Rectal smooth muscle tissue (tissue), 1 donor: Measurements from ENCODE around the gene TGFBR2.

Source experiments
- H3K27ac ChIP-seq: one replicate; pipeline ENCODE4 v1.7.0; 2013; ENCODE audit warnings: low read depth, low read length, inconsistent platforms
- H3K27me3 ChIP-seq: one replicate; pipeline ENCODE4 v1.7.0; 2013; ENCODE audit warnings: low read length; ENCODE audit not compliant: control insufficient read depth, insufficient read depth
- H3K36me3 ChIP-seq: one replicate; pipeline ENCODE4 v1.7.0; 2013; ENCODE audit warnings: low read length; ENCODE audit not compliant: control insufficient read depth, insufficient read depth
- H3K4me1 ChIP-seq: one replicate; pipeline ENCODE4 v1.7.0; 2013; ENCODE audit warnings: low read length; ENCODE audit not compliant: control insufficient read depth, insufficient read depth
- H3K4me3 ChIP-seq: one replicate; pipeline ENCODE4 v1.7.0; 2013; ENCODE audit warnings: low read length
- H3K9ac ChIP-seq: one replicate; pipeline ENCODE4 v1.7.0; 2013; ENCODE audit warnings: low read length

TGFBR2 gene

GRCh38 chr3:30605706-30606300 lies 598 bp upstream of the TGFBR2 start:
- peak overlapping the region; percentile 76 for H3K9ac ChIP-seq
- H3K4me3 ChIP-seq, result peak overlapping the region; percentile 99
- peaks cover 18% of the 10 kb centered on the region for H3K4me1 ChIP-seq
- peak overlapping the region; percentile 97 for H3K27ac ChIP-seq
- no peaks in the 10 kb centered on the region for H3K27me3 ChIP-seq
- H3K36me3 ChIP-seq, result no peaks in the 10 kb centered on the region

GRCh38 chr3:30607032-30607833 lies 832 bp downstream of the TGFBR2 start:
- peaks cover 30% of the 10 kb centered on the region for H3K4me1 ChIP-seq
- H3K27ac ChIP-seq, result peak overlapping the region; percentile 97
- no peaks in the 10 kb centered on the region for H3K27me3 ChIP-seq
- peak overlapping the region; percentile 92 for H3K9ac ChIP-seq
- peak overlapping the region; percentile 99 for H3K4me3 ChIP-seq
- no peaks in the 10 kb centered on the region for H3K36me3 ChIP-seq

- Histone ChIP-seq H3K27me3 (no peaks in the 10 kb centered on the region), H3K4me1 (peaks cover 31% of the 10 kb centered on the region), H3K36me3 (no peaks in the 10 kb centered on the region), H3K27ac (peak overlapping the region; percentile 63), H3K9ac (no peak overlapping the region), H3K4me3 (peak overlapping the region; percentile 68)
These were observed 2.2 kb downstream of the TGFBR2 start for GRCh38 chr3:30608598-30608947.

- no peaks in the 10 kb centered on the region for H3K27me3 ChIP-seq
- peak overlapping the region; percentile 15 for H3K4me3 ChIP-seq
- peak overlapping the region; percentile 40 for H3K27ac ChIP-seq
- no peak overlapping the region for H3K9ac ChIP-seq
- H3K4me1 ChIP-seq, result peaks cover 34% of the 10 kb centered on the region
- H3K36me3 ChIP-seq, result no peaks in the 10 kb centered on the region
These were observed 3.7 kb downstream of the TGFBR2 start for GRCh38 chr3:30609930-30610701.

GRCh38 chr3:30610702-30611368 lies 4.4 kb downstream of the TGFBR2 start:
- Histone ChIP-seq H3K36me3 (no peaks in the 10 kb centered on the region), H3K27me3 (no peaks in the 10 kb centered on the region), H3K27ac (peak overlapping the region; percentile 65), H3K4me3 (peak overlapping the region; percentile 48), H3K9ac (no peak overlapping the region), H3K4me1 (peaks cover 30% of the 10 kb centered on the region)

GRCh38 chr3:30611613-30612436 lies 5.4 kb downstream of the TGFBR2 start:
- Histone ChIP-seq H3K36me3 (no peaks in the 10 kb centered on the region), H3K4me3 (no peak overlapping the region), H3K27ac (peak overlapping the region; percentile 52), H3K27me3 (no peaks in the 10 kb centered on the region), H3K4me1 (peaks cover 31% of the 10 kb centered on the region), H3K9ac (no peak overlapping the region)

GRCh38 chr3:30612437-30613132 lies 6.2 kb downstream of the TGFBR2 start:
- Histone ChIP-seq H3K27me3 (no peaks in the 10 kb centered on the region), H3K27ac (no peak overlapping the region), H3K4me3 (no peak overlapping the region), H3K9ac (no peak overlapping the region), H3K4me1 (peaks cover 31% of the 10 kb centered on the region), H3K36me3 (no peaks in the 10 kb centered on the region)

- H3K27ac ChIP-seq, result no peak overlapping the region
These were observed 6.9 kb downstream of the TGFBR2 start for GRCh38 chr3:30613133-30613825.

GRCh38 chr3:30614373-30614772 lies 8.0 kb downstream of the TGFBR2 start:
- Histone ChIP-seq H3K4me1 (peaks cover 31% of the 10 kb centered on the region), H3K9ac (no peak overlapping the region), H3K27ac (no peak overlapping the region), H3K4me3 (peak overlapping the region; percentile 5), H3K27me3 (no peaks in the 10 kb centered on the region), H3K36me3 (no peaks in the 10 kb centered on the region)

More at GRCh38 chr3:30613133-30613825, 6.9 kb downstream of the TGFBR2 start:
- peaks cover 31% of the 10 kb centered on the region for H3K4me1 ChIP-seq
- H3K27me3 ChIP-seq, result no peaks in the 10 kb centered on the region
- H3K4me3 ChIP-seq, result no peak overlapping the region
- H3K36me3 ChIP-seq, result no peaks in the 10 kb centered on the region
- no peak overlapping the region for H3K9ac ChIP-seq

GRCh38 chr3:30614943-30615342 lies 8.5 kb downstream of the TGFBR2 start:
- no peak overlapping the region for H3K27ac ChIP-seq
- no peak overlapping the region for H3K4me3 ChIP-seq
- no peaks in the 10 kb centered on the region for H3K27me3 ChIP-seq
- H3K4me1 ChIP-seq, result peaks cover 27% of the 10 kb centered on the region
- no peaks in the 10 kb centered on the region for H3K36me3 ChIP-seq
- H3K9ac ChIP-seq, result no peak overlapping the region
